Testis (tissue), 2 donors: ENCODE results near the gene CCDC33.

Experiments
- POLR2A ChIP-seq: fragments of 450-650 bp; IDR thresholded peaks from one replicate; pipeline ENCODE4 v1.6.1; 2017; ENCODE audit warnings: antibody characterized with exemption, mild to moderate bottlenecking, moderate library complexity
- TF ChIP-seq, protein P1 (sequence below), 3 experiments: fragments of 450-650 bp in 2 of 3; fragments of 200-600 bp in 1 of 3; sonication (generic) in 1 of 3; IDR thresholded peaks; one replicate each; pipeline ENCODE4 v1.5.1; 2016 to 2019; ENCODE audit warnings: antibody characterized with exemption in 3 of 3, mild to moderate bottlenecking in 2 of 3, moderate library complexity in 1 of 3

DNA sequence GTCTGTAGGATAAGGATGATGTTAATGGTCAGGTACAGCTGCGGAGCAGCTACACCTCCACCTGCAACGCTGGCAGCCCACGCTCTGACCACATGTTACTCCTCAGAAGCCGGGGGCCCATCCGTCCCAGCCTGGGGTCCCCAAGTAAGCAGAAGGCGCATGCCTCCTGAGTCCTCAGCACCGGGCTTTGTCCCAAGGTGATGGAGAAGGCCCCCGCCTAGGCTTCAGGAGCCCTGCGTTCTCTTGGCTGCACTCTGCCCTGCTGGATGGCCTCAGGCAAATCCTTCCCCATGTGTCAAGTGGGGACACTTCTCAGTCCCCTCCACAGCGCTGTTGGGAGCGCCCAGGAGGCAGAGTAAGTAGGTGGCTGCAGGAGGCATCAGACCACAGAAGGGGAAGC lies 47.9 kb upstream of the CCDC33 start:
- TF ChIP-seq, protein P1, sequence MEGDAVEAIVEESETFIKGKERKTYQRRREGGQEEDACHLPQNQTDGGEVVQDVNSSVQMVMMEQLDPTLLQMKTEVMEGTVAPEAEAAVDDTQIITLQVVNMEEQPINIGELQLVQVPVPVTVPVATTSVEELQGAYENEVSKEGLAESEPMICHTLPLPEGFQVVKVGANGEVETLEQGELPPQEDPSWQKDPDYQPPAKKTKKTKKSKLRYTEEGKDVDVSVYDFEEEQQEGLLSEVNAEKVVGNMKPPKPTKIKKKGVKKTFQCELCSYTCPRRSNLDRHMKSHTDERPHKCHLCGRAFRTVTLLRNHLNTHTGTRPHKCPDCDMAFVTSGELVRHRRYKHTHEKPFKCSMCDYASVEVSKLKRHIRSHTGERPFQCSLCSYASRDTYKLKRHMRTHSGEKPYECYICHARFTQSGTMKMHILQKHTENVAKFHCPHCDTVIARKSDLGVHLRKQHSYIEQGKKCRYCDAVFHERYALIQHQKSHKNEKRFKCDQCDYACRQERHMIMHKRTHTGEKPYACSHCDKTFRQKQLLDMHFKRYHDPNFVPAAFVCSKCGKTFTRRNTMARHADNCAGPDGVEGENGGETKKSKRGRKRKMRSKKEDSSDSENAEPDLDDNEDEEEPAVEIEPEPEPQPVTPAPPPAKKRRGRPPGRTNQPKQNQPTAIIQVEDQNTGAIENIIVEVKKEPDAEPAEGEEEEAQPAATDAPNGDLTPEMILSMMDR (IDR thresholded peaks at IDR 0.05): no peak
- no peak for TF ChIP-seq POLR2A
